GM21526 (cell line): ENCODE measurements around the gene NAT9.
A peak's percentile ranks its signal among the peaks of the same experiment; 100 is the strongest.

Source experiments
- ATAC-seq: cut with Tn5 transposase; IDR thresholded peaks from one replicate; pipeline ENCODE4 v1.9.1; 2021; ENCODE audit warnings: moderate library complexity; ENCODE audit not compliant: unreplicated experiment, low FRiP score

NAT9 gene

DNA sequence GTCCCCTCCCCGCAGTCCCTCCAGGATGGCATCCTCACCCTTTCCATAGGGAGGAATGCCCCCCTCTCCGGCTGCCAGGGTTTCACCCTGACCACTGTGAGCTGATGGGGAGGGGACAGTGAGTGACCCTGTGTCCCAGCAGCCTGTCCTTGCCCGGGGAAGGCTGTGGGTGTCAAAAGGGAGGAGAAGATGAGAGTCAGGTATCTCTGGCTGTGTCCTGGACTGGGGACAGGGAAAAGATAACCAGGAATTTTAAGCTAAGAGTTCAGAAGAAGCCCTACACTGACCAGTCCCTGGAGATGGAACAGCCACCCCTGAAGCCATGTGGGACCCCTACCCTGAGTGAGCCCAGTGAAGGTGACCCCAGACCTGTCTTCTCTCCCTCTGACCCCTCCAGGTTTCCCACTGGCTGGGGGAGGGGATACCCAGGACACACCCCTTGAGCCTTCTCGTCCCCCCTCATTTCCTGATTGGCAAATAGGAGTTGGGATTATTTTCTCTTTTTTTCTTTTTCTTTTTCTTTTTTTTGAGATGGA, 11.3 kb downstream of the NAT9 start:
- no peak for ATAC-seq

DNA sequence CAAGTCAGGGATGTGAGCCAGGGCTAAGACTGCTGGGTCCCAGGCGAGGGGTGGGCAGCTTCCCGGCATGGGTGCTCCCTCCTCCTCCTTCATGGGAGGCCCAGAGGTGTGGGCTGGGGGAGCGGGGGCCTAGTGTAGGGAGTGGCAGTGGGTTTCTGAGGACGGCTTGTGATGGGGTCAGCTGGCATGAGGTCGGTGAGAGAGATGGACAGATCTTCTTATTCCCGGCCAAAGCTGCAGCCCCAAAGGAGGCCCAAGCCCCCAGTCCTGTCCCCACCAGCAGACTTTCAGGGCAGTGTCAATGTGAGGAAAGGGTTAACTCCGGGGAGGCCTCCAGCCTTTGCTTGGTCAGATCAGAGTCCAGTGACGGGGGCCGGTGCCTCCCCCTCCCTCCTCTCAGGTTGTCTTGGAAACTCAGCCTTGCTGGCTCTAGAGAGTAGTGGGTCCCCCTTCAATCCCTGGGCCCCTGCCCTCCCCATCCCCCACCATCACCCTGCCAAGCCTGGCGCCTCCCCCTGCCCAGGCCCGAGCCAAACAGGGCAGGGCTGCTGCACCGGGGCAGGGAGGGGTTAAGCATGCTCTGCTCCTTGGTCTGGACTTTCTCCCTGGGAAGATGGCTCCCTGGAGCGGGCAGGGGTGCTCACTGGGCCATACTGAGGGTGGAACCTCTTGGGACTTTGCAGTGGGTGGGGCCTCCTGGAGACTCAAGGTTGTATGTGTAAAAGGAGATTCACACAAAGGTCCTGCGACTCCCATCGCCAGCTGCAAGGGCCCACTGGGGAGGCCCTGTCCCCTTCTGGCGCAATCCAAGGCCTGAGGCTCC, 12.4 kb downstream of the NAT9 start:
- no peak for ATAC-seq

DNA sequence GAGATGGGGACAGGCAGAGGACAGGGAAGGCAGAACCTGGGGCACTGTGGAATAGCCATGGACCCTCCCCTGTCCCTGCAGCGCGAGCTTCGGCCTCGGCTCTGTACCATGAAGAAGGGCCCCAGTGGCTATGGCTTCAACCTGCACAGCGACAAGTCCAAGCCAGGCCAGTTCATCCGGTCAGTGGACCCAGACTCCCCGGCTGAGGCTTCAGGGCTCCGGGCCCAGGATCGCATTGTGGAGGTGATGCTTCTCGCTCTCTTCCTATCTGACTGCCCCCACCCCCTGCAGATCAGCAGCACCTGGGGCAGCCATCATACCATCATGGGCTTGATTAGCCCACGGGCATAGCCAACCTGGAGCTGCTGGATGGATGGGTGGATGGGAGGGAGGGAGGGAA, 14.2 kb downstream of the NAT9 start:
- no peak for ATAC-seq

DNA sequence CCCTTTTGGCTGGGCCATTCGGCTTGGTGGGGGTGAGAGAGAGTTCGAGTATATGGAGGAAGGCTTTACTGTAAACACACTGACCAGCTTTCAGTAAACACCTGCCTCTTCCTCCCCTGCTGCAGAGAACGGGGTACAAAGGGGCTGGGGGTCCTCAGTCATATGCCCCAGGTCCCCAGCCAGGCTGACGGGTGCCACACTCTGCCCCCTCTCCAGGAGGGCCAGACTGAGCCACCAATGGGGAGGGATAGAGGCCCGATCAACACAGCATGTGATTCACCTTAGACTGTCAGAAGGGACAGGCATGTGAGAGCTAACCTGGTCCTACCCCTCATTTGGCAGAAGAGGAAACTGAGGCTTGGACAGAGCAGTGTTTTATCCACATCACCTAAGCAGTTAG, 14.7 kb downstream of the NAT9 start:
- no peak for ATAC-seq

DNA sequence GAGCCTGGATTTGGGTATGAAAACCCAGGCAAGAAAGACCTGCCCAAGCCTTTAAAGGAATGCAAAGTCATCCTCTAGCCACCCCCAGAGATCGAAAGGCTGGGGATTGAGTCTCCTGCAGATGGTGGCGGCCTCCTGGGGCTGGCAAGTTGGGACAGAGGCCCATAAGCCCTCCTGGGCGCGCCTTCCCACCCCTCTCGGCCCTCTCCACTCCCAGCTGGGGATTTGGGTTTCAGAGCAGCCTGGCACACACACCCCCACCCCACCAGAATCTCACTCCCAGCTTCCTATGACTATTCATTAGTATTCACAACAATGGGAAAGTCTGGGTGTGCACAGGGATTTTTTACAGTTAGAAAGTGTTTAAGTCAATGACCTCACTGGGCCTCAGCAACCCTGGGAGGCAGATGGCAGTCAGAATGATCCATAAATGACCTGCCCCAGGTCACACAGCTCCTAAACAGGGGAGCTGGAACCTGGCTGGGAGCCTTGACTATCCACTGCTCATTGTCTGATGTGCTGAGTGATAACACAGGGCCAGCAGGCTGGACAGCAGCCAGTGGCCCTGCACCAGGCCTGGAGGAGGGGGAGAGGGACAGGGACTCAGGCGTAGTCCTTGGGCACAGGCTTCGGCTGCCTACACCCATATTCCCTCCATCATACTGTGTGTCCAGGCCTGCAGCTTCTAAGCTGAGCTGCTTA, 15.6 kb downstream of the NAT9 start:
- no peak for ATAC-seq

DNA sequence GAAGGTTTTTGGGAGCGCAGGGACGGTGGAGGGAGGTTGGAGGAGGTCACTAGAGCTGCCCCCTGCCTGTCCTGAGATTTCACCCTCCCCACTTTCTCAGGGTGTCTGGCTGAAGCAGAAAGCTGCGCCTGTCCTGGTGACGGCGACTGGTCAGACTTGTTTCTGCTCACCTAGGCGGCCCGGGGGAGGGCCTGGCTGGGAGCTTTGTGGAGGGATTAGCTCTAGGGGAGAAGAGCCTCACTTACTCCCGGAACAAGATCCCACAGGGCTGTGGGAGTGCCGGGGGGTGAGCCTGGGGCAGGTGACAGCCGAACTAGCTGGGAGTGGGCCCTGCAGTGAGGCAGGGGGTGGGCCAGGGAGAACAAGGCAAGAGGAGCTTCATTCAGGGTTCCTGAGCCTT, 16.2 kb downstream of the NAT9 start:
- ATAC-seq, result no peak

DNA sequence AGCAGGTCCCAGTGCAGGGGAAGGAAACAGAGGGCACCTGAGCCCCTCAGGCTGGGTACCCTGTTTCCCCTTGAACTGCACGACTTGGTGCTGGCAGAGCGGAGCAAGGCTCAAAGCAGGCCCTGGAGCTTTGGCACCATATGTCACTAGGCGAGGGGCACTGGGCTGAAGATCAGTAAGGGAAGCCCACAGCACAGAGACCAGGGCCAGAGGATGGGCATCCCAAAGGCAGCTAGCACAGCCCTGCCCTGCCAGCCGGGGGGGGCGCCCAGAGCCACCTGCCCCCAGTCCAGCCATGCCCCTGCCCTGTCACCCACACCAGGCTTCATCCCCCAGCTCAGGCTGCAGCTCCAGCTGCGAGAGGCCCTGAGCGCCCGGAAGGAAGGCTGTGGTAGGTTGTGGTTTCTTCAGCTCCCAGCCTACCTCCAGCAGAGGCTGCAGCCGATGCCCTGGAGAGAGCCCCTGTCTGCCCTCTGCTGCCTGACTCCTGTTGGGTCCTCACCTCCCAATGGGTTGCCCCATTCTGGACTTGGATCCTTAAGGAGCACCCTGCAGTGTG, 16.8 kb downstream of the NAT9 start:
- no peak for ATAC-seq

DNA sequence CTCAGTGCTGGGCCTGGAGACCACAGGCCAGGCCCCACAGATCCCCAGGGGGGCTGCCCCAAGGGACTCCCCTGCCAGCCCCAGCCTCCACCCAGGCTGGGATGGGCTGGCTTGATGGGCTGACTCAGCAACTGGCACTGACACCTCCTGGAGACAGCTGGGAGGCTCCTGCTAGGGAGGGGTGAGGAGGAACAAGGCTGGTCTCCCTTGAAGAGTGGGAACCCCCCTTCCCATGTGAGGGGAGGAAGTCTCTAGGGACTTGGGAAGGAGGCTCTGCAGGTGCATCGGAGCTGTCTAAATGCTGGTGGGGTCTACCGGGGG, 17.3 kb downstream of the NAT9 start:
- no peak for ATAC-seq

DNA sequence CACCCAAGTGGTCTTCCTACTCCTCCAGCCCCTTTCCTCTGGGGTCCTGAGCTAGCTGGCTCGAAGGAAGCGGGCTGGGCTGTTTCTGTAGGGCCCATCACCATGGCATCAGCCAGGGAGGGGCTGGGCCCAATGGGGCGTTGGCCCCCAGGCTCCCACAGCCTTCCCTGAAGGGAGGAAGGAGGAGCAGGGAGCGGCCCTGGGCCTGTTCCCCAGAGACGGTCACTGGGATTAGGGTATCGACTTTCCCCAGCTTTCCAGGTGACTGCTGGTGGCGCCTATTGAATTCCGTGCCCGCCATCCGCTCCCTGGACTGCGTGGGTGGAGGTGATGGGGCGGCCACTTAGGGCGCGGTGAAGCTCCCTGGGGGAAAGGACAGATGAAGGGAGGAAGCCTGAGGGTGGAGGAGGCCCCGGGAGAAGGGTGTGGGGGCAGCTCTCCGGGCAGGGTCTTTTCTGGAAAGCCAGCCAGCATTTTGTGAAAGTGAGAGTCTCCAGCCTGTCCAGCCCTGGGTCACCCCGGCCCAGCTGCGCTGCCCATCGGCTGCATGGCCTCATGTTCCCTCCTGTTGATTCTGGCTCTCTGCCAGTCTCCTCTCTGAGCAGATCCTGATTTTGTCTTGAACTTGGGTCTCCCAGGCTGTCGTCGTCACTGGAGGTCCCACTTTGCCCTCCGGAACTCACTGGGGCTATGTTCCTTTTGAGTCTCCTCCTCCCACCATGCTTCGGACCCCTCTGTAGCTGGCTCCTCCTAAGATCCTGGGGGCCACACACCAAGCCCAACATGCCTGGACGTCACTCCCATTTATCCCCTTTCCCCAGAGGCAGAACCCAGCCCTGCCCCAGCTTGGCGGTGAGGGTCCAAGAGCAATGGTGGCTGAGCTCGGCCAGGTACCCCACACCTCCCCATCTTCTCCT, 18.0 kb downstream of the NAT9 start:
- ATAC-seq, result no peak

DNA sequence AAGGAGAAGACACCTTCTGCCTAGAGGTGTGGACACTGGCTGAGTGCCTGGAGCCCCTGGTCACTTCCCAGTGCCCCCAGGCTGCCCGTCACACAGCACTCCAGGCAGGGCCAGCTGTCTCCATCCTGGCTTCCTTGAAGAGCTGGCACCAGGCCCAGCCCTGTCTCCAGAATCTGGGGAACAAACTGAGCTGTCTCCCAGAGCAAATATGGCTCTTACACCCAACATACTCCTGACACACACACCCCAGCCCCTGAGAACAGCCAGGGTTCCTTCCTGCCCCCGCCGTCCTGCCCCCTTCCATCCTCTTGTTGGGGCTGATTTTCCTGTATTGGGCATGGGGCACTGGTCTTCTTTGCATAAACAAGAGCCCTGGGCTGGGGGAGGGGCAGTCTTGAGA, 18.6 kb downstream of the NAT9 start:
- no peak for ATAC-seq

DNA sequence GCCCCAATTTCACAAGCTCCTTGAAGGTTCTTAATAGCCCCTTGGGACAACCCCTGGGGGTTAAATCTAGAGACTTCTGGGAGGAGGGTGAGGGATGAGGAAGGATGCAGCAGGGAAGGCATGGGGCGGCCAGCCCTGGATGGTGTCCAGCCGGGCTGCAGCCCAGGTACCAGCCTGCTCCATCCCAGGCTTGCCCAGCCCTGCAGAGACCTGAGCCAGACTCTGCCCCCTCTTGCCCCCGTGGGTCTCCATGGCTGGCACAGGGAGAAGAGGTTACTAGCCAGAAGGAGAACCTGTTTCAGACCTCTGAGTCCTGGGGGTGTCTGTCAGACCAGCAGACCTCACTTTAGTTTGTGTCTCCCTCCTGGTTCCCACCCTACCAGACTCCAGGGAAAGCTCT, 19.3 kb downstream of the NAT9 start:
- ATAC-seq, result no peak

DNA sequence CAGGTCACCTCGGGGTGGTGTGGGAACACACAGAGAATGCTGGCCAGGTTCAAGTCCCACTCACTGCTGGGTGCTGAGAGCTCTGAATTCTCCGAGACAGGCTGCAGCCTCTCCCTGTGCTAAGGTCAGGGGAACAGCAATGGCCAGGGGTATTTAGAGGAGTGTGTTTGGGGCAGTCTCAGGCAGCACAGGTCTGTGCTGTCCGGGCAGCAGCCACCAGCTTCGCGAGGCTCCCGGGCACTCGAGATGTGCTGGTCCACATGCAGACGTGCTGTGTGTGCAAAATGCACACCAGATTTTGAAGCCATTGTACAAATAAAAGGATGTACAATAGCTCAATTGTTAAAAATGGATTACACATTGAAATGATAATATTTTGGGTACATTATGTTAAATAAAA, 20.6 kb downstream of the NAT9 start:
- ATAC-seq, result no peak

DNA sequence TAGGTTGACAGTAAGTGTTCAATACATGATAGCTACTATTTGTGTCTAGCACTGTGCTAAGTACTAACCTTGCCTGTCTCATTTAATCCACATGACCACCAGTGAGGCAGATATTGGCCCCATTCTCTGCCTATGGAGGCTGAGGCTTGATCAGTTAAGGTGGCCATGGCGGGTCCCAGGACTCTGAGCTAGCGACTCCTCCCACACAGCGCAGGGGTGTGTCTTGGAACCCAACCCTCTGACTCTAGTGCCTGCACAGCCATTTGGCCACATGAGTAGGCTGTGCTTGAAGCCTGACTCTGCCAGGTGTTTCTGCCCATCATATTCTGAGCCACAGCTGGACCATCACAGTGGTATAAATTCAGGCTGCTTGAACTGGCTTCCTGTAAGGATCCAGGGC, 21.3 kb downstream of the NAT9 start:
- no peak for ATAC-seq

DNA sequence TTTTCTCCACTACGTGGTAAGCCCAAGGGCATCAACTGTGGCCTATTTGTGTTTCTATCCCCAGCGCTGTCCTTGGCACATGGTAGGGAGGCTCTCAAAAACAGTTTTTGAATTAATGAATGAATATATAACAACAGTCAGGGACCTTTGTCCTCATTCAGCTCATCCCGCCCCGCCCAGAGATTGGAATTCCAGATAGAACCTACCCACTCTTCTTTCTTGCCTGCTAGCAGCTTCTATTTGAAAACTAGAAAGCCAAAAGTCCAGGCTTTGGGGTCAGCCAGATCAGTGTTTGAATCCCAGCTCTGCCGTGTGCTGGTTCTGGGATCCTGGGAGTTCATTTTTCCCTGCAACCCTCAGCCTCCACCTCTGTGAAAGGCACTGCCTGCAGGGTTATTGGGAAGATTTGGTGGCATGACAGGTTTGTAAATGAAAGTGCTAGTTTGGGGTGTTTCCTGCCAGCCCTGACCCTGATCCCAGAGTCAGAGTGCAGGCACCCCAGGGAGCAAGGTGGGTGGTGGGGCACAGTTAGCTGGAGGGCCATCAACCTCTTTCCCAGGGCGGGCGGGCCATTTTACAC, 23.2 kb downstream of the NAT9 start:
- no peak for ATAC-seq

DNA sequence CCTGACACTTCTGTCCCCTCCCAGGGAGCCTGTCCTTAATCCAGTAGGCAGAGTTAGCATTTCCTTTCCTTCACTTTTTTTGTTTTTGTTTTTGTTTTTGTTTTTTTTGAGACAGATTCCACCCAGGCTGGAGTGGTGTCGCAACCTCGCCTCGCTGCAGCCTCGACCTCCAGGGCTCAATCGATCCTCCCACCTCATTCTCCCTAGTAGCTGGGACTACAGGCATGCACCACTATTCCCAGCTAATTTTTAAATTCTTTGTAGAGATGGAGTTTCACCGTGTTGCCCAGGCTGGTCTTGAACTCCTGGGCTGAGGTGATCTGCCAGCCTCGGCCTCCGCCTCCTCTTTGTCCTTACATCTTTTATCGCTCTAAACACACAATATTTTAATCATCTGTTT, 23.7 kb downstream of the NAT9 start:
- no peak for ATAC-seq

DNA sequence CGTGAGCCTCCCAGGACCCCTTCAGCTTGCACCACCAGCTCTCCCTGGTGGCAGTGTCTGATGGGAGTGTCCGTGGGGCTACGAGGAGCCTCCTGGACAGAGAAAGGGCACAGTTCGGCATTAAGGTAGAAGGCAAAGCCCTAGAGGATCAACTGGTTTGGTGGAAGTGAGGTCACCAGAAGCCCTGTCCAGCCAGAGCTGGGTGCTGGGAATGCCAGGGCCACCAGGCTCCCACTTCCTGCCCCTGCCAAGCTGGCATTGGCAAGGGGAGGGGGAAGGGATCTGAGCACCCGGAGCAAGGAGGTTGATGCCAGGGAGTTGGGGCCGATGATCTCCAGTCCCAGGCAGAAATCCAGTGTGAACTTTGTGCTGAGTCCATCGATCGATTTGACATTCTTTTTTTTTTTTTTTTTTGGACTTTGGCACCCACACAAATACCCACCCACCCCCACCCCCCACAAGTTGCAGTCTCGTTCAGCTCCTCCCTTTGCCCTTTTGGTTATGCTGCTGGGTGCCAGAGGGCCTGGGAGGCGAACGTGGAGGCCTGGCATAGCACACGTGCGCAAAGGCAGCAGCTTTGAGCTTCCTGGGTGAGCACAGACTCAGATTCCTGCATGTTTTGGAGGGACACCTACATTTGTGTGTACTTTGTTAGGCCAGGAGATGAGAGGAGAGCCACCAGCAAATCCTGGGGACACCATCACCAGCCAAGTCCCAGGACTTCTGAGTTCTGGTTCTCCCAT, 25.6 kb downstream of the NAT9 start:
- ATAC-seq, result no peak

DNA sequence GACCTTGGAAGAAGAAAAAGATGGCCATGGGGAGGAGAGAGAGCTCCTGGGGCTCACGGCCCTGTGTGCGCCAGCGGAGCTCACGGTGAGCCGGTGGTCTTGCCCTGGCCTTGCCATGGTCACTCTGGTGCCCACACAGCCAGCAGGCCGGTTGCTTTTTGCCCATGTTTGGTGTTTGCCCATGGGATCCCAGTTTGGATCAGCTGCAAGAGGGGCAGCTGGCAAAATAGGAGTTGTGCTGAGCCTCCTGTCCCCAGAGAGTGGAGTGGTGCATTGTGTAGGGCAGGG, 26.2 kb downstream of the NAT9 start:
- no peak for ATAC-seq

DNA sequence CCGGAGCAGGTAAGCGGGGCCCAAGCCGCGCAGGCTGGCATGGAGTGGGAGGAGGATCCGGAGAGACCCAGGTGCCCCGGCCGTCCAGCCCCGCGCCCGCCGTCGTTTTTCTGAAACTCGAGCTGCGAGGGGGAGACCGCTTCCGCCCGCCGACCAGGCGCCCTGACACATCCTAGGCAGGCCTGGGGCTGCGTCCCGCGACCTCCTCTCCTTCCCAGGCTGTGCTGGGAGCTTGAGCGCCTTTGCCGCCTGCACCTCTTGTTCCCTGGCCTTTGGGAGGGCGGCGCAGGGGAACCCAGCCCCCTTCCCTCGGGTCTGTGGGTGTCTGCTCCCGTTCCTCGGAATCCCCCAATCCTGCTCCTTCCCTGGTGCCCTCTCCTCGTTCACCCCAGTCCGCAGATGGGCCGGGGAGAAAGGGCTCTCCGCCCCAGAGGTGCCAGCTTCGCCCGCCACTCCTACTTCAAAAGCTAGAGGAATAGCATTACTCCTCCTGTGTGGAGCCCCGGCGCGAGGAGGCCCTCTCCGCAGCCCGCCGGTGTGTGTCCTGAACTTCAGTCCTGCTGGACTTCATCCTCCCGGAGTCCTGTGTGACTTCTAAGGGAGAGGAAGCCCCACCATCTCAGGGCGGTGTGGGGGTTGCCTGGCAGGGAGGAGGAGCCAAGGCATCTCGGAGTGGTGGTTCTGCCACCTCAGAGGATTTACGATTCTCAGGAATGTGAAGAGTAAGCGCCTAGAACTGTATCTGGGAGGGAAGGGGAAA, 26.7 kb downstream of the NAT9 start:
- ATAC-seq, result peak; percentile 6
